IPS DF 6.9 (cell line): Measurements from ENCODE around the gene MYB.
"Not testable (repeated sequence)": the region's sequence is repeated elsewhere in the genome, so short reads cannot be mapped to it uniquely, and the experiment has no call there.

Experiments used
- DNase-seq: peaks from one replicate; pipeline ENCODE4 v3.0.0-alpha.2; 2013; ENCODE audit warnings: low read depth, low spot score
- H3K27ac ChIP-seq: one replicate; pipeline ENCODE4 v1.5.1; 2013; ENCODE audit warnings: low read length, control low read depth
- H3K27me3 ChIP-seq: 2 replicates; pipeline ENCODE4 v1.6.1; 2013; ENCODE audit warnings: mild to moderate bottlenecking, low read length; ENCODE audit not compliant: control insufficient read depth, insufficient read depth
- H3K36me3 ChIP-seq: 2 replicates; pipeline ENCODE4 v1.6.1; 2013; ENCODE audit warnings: low read length; ENCODE audit not compliant: control insufficient read depth, insufficient read depth
- H3K4me1 ChIP-seq: 2 replicates; pipeline ENCODE4 v1.6.1; 2013; ENCODE audit warnings: low read length; ENCODE audit not compliant: control insufficient read depth, insufficient read depth
- H3K4me3 ChIP-seq: 2 replicates; pipeline ENCODE4 v1.5.1; 2013; ENCODE audit warnings: mild to moderate bottlenecking, low read length
- H3K9me3 ChIP-seq: 2 replicates; pipeline ENCODE4 v1.6.1; 2013; ENCODE audit warnings: low read length, inconsistent platforms; ENCODE audit not compliant: control insufficient read depth, insufficient read depth
- WGBS: extraction: QIAGEN DNeasy Blood & Tissue Kit; methylation state at CpG from one replicate; pipeline ENCODE4 v1.1.7; 2013; ENCODE audit warnings: mixed read lengths, missing lambda C conversion rate; ENCODE audit not compliant: insufficient read length, insufficient coverage; 5-methylcytosine and 5-hydroxymethylcytosine counted together

The MYB gene

GRCh38 chr6:135180542-135181332, at the start of gene MYB:
MYB (plus strand) TSS chr6:135181308; CDS start chr6:135181514, 206 bp downstream.
- whole genome bisulfite sequencing, result no CpG with 5 or more reads among the region's 75 CpGs
- Histone ChIP-seq H3K27ac (no peak within 1 kb of the TSS), H3K36me3 (no peaks in the 10 kb centered on the region), H3K27me3 (peaks cover 8% of the 10 kb centered on the region; the same call in 1 of the 2 replicates), H3K4me1 (no peaks in the 10 kb centered on the region), H3K4me3 (peak within 1 kb of the TSS; percentile 75), H3K9me3 (no peaks in the 10 kb centered on the region)
- no peak for DNase-seq

GRCh38 chr6:135132776-135133175, 48.3 kb upstream of the MYB start:
- Histone ChIP-seq H3K4me3 (no peak overlapping the region), H3K9me3 (no peaks in the 10 kb centered on the region), H3K4me1 (no peaks in the 10 kb centered on the region), H3K27ac (no peak overlapping the region), H3K27me3 (no peaks in the 10 kb centered on the region), H3K36me3 (no peaks in the 10 kb centered on the region)
- DNase-seq, result no peak
- no CpG with 5 or more reads among the region's 2 CpGs for WGBS

GRCh38 chr6:135135835-135136234, 45.3 kb upstream of the MYB start:
- no peak overlapping the region for H3K27ac ChIP-seq
- no peak overlapping the region for H3K4me3 ChIP-seq
- no peak for DNase-seq
- no peaks in the 10 kb centered on the region for H3K36me3 ChIP-seq
- H3K9me3 ChIP-seq, result no peaks in the 10 kb centered on the region
- WGBS, result no CpG with 5 or more reads among the region's 4 CpGs
- H3K27me3 ChIP-seq, result no peaks in the 10 kb centered on the region
- no peaks in the 10 kb centered on the region for H3K4me1 ChIP-seq

GRCh38 chr6:135137826-135138225, 43.3 kb upstream of the MYB start:
- no peak for DNase-seq
- WGBS, result no CpG with 5 or more reads among the region's 1 CpG
- Histone ChIP-seq H3K9me3 (no peaks in the 10 kb centered on the region), H3K27me3 (no peaks in the 10 kb centered on the region), H3K4me1 (no peaks in the 10 kb centered on the region), H3K4me3 (no peak overlapping the region), H3K27ac (no peak overlapping the region), H3K36me3 (no peaks in the 10 kb centered on the region)

- H3K27me3 ChIP-seq, result no peaks in the 10 kb centered on the region
- no peak for DNase-seq
- H3K27ac ChIP-seq, result no peak overlapping the region
- H3K4me1 ChIP-seq, result no peaks in the 10 kb centered on the region
- WGBS, result no CpG with 5 or more reads among the region's 4 CpGs
- no peaks in the 10 kb centered on the region for H3K9me3 ChIP-seq
- no peaks in the 10 kb centered on the region for H3K36me3 ChIP-seq
- no peak overlapping the region for H3K4me3 ChIP-seq
Measured at GRCh38 chr6:135141182-135141581, 39.9 kb upstream of the MYB start.

- Histone ChIP-seq H3K27me3 (no peaks in the 10 kb centered on the region), H3K4me1 (peaks cover 3% of the 10 kb centered on the region; the same call in 1 of the 2 replicates), H3K27ac (no peak overlapping the region), H3K4me3 (no peak overlapping the region), H3K9me3 (no peaks in the 10 kb centered on the region), H3K36me3 (no peaks in the 10 kb centered on the region)
- DNase-seq, result no peak
Measured at GRCh38 chr6:135141728-135142127, 39.4 kb upstream of the MYB start.

- H3K36me3 ChIP-seq, H3K9me3 ChIP-seq, H3K4me1 ChIP-seq, H3K27ac ChIP-seq, H3K4me3 ChIP-seq, H3K27me3 ChIP-seq, DNase-seq: not testable (repeated sequence)
- WGBS, result no CpG with 5 or more reads among the region's 1 CpG
Measured at GRCh38 chr6:135142232-135142631, 38.9 kb upstream of the MYB start.

GRCh38 chr6:135144673-135145062, 36.4 kb upstream of the MYB start:
- H3K27me3 ChIP-seq, result no peaks in the 10 kb centered on the region
- no peak for DNase-seq
- H3K9me3 ChIP-seq, result no peaks in the 10 kb centered on the region
- no peak overlapping the region for H3K4me3 ChIP-seq
- no CpG with 5 or more reads among the region's 4 CpGs for WGBS
- no peaks in the 10 kb centered on the region for H3K36me3 ChIP-seq
- no peak overlapping the region for H3K27ac ChIP-seq
- H3K4me1 ChIP-seq, result peaks cover 3% of the 10 kb centered on the region; the same call in 1 of the 2 replicates

- WGBS, result no CpG with 5 or more reads among the region's 2 CpGs
- H3K27me3 ChIP-seq, result no peaks in the 10 kb centered on the region
- H3K27ac ChIP-seq, result no peak overlapping the region
- H3K4me3 ChIP-seq, result no peak overlapping the region
- no peak for DNase-seq
- H3K36me3 ChIP-seq, result no peaks in the 10 kb centered on the region
- peaks cover 3% of the 10 kb centered on the region; the same call in 1 of the 2 replicates for H3K4me1 ChIP-seq
- H3K9me3 ChIP-seq, result no peaks in the 10 kb centered on the region
Measured at GRCh38 chr6:135145063-135145800, 35.9 kb upstream of the MYB start.

- Histone ChIP-seq H3K9me3 (no peaks in the 10 kb centered on the region), H3K27ac (no peak overlapping the region), H3K4me1 (peaks cover 3% of the 10 kb centered on the region; the same call in 1 of the 2 replicates), H3K4me3 (no peak overlapping the region), H3K36me3 (no peaks in the 10 kb centered on the region), H3K27me3 (no peaks in the 10 kb centered on the region)
- DNase-seq, result no peak
- WGBS, result no CpG with 5 or more reads among the region's 7 CpGs
Measured at GRCh38 chr6:135146162-135146934, 34.8 kb upstream of the MYB start.
